Mammary epithelial cell (primary cell): Measurements from ENCODE around the gene ATXN1.
"Not testable (repeated sequence)": the region's sequence is repeated elsewhere in the genome, so short reads cannot be mapped to it uniquely, and the experiment has no call there.

ENCODE experiments used
- CTCF ChIP-seq, 2 donors: IDR thresholded peaks in 1 of 2; conservative IDR thresholded peaks in 1 of 2; 2 replicates each; pipeline ENCODE4 v1.5.1; 2011 to 2012; ENCODE audit warnings: inconsistent platforms in 2 of 2, low read length in 2 of 2, mild to moderate bottlenecking in 2 of 2, control low read depth in 1 of 2, low read depth in 1 of 2; ENCODE audit not compliant: insufficient read depth in 1 of 2; ENCODE audit errors: extremely low read depth in 1 of 2
- EZH2 ChIP-seq: IDR thresholded peaks from 2 replicates; pipeline ENCODE4 v1.6.1; 2012; ENCODE audit warnings: low read length, inconsistent platforms, borderline replicate concordance

- not testable (repeated sequence) for TF ChIP-seq CTCF (conservative IDR thresholded peaks at IDR 0.05 in 1 of 2, IDR thresholded peaks at IDR 0.05 in 1 of 2; ENCODE audit: extremely low read depth in 1 of 2, insufficient read depth in 1 of 2, low read depth in 1 of 2, low read length in 2 of 2); EZH2
These were observed 54.8 kb downstream of the ATXN1 start for GRCh38 chr6:16706491-16706890.
